Body of pancreas (tissue), 4 donors: ENCODE results near the gene PRRT2. TPM values are rescaled to one million over a fixed set of nuclear protein-coding genes. Genes with fewer than 3 reads are reported as not detected.
A peak's percentile ranks its signal among the peaks of the same experiment; 100 is the strongest.

Source experiments
- ATAC-seq: fragments of 150-250 bp; one replicate; pipeline ENCODE4 v1.9.1; 2016
- DNase-seq, 4 donors: peaks; one replicate each; pipeline ENCODE4 v3.0.0-alpha.2; 2019
- H3K27ac ChIP-seq, 4 donors: fragments of 200-600 bp; sonication (generic); 1 replicate in 3 of 4; 2 replicates in 1 of 4; pipeline versions ENCODE4 v1.5.1 to v1.6.1; 2016 to 2019; ENCODE audit warnings: mild to moderate bottlenecking in 1 of 4, mixed read lengths in 1 of 4, moderate library complexity in 1 of 4
- H3K27me3 ChIP-seq, 2 donors: fragments of 200-600 bp; sonication (generic); one replicate each; pipeline ENCODE4 v1.6.0; 2016; ENCODE audit warnings: mild to moderate bottlenecking in 1 of 2
- H3K36me3 ChIP-seq, 2 donors: fragments of 200-600 bp; sonication (generic); replicated peaks in 1 of 2; 2 replicates each; pipeline ENCODE4 v1.5.1; 2016; ENCODE audit warnings: low read depth in 2 of 2; ENCODE audit not compliant: insufficient read depth in 1 of 2
- H3K4me1 ChIP-seq: fragments of 200-600 bp; sonication (generic); one replicate; pipeline ENCODE4 v1.6.0; 2016
- H3K4me3 ChIP-seq, 2 donors: fragments of 200-600 bp; sonication (generic); 1 replicate in 1 of 2; 2 replicates in 1 of 2; pipeline ENCODE4 v1.5.1; 2016 to 2019
- H3K9me3 ChIP-seq, 3 donors: fragments of 200-600 bp; sonication (generic); 1 replicate in 2 of 3; 2 replicates in 1 of 3; pipeline ENCODE4 v1.5.1; 2016
- POLR2A ChIP-seq, 3 donors: fragments of 450-650 bp; IDR thresholded peaks; one replicate each; pipeline ENCODE4 v1.6.1; 2016; ENCODE audit warnings: antibody characterized with exemption in 3 of 3, mild to moderate bottlenecking in 2 of 3
- WGBS, 2 donors: methylation state at CpG; one replicate each; pipeline ENCODE4 v1.1.5; 2017; 5-methylcytosine and 5-hydroxymethylcytosine counted together
- intact Hi-C: fragments of 100-400 bp; cut with DNase I; formaldehyde crosslinking; loops from one replicate; pipeline ENCODE4 v1.15.1; 2023
- total RNA-seq, 2 donors: library from RNA; depleted of rRNA; stranded (reverse); fragments of >200 nt; gene quantifications; one replicate each; pipeline ENCODE4 v1.1.0, GENCODE V29; 2016
- TF ChIP-seq, protein P1 (sequence below), 7 experiments: fragments of 450-650 bp in 4 of 7; fragments of 200-600 bp in 3 of 7; sonication (generic) in 3 of 7; IDR thresholded peaks; one replicate each; pipeline ENCODE4 v1.5.1; 2016 to 2019; ENCODE audit warnings: antibody characterized with exemption in 7 of 7

The PRRT2 gene
- total RNA-seq, 2 donors from 2014 or later, result 1.0 TPM; not detected in 1

GRCh38 chr16:29850998-29851397 lies 39.0 kb downstream of the PRRT2 start:
- Histone ChIP-seq H3K36me3 (peaks cover 0 to 11% of the 10 kb centered on the region in 2 donors), H3K9me3 (no peaks in the 10 kb centered on the region), H3K27ac (no peak overlapping the region), H3K27me3 (no peaks in the 10 kb centered on the region), H3K4me1 (no peaks in the 10 kb centered on the region), H3K4me3 (no peak overlapping the region)
- intact Hi-C loops, result no loop called here
- 64 to 77% methylated on average over 3 of the region's 3 CpGs for WGBS, 2 donors
- DNase-seq (no peak), ATAC-seq (no peak)
- TF ChIP-seq POLR2A (IDR thresholded peaks at IDR 0.05), result no peak
- TF ChIP-seq, protein P1, sequence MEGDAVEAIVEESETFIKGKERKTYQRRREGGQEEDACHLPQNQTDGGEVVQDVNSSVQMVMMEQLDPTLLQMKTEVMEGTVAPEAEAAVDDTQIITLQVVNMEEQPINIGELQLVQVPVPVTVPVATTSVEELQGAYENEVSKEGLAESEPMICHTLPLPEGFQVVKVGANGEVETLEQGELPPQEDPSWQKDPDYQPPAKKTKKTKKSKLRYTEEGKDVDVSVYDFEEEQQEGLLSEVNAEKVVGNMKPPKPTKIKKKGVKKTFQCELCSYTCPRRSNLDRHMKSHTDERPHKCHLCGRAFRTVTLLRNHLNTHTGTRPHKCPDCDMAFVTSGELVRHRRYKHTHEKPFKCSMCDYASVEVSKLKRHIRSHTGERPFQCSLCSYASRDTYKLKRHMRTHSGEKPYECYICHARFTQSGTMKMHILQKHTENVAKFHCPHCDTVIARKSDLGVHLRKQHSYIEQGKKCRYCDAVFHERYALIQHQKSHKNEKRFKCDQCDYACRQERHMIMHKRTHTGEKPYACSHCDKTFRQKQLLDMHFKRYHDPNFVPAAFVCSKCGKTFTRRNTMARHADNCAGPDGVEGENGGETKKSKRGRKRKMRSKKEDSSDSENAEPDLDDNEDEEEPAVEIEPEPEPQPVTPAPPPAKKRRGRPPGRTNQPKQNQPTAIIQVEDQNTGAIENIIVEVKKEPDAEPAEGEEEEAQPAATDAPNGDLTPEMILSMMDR (IDR thresholded peaks at IDR 0.05), result no peak

DNA sequence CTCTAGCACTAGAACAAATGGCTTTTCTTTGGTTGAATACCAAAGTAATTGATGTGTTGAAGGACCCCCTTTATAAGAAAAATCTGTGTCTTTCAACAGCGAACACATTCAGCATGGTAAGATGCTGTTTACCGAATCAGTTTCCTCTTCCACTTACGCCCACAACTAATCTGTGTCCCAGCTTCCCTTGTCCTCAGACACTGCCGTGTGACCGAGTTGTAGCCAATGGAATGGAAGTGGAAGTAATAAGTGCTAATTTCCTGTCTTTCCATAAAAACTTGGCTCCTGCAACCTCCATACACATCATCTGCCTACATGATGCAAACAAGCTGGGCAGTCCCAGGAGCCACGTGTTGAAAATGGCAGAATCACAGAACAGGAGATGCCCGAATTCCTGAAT lies 40.7 kb downstream of the PRRT2 start:
- intact Hi-C loops, result no loop called here
- DNase-seq (peak in 1 of 4 donors; percentile 27), ATAC-seq (peak; percentile 38)
- no peak for TF ChIP-seq POLR2A (IDR thresholded peaks at IDR 0.05)
- TF ChIP-seq, protein P1 (IDR thresholded peaks at IDR 0.05), result no peak
- Histone ChIP-seq H3K36me3 (peaks cover 0 to under 1% of the 10 kb centered on the region in 2 donors), H3K27me3 (no peaks in the 10 kb centered on the region), H3K9me3 (no peaks in the 10 kb centered on the region), H3K4me1 (no peaks in the 10 kb centered on the region), H3K27ac (peak overlapping the region in 1 of 4 donors; percentile 34), H3K4me3 (no peak overlapping the region)
- WGBS, 2 donors, result 71 to 84% methylated on average over 7 of the region's 7 CpGs

GRCh38 chr16:29854520-29855100 lies 42.6 kb downstream of the PRRT2 start:
- WGBS, 2 donors, result 80 to 100% methylated on average over 5 of the region's 5 CpGs
- ATAC-seq, result no peak

DNA sequence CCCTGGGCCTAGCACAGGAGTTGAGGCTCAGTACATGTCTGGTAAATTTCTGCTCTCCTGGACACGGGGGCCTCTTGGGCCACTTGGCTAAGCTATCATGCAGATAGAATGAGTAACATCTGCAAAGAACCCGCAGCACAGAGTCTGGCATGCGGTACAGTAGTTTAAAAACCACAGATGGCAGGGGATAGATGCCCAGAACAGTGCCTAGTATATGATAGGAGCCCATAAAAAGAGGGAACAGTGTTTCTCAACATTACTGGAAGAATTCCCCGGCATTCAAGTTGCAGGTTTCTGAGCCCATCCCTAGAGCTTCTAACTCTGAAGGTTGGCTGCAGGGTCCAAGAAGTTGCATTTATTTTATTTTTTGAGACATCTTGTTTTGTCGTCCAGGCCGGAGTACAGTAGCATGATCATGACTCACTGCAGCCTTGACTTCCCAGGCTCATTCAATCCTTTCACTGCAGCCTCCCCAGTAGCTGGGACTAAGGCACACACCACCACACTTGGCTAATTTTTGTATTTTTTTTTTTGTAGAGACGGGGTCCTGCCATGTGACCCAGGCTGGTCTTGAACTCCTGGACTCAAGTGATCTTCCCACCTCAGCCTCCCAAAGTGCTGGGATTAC lies 45.3 kb downstream of the PRRT2 start:
- peaks cover 0 to 5% of the 10 kb centered on the region in 2 donors for H3K36me3 ChIP-seq
- no peaks in the 10 kb centered on the region for H3K9me3 ChIP-seq
- peaks cover 25% of the 10 kb centered on the region for H3K4me1 ChIP-seq
- no peak for DNase-seq
- intact Hi-C loops, result no loop called here
- H3K4me3 ChIP-seq, result no peak overlapping the region
- no peak overlapping the region for H3K27ac ChIP-seq
- ATAC-seq, result no peak
- 77 to 81% methylated on average over 7 of the region's 7 CpGs for WGBS, 2 donors
- TF ChIP-seq, protein P1 (IDR thresholded peaks at IDR 0.05), result no peak
- TF ChIP-seq POLR2A (IDR thresholded peaks at IDR 0.05), result no peak
- no peaks in the 10 kb centered on the region for H3K27me3 ChIP-seq

More at GRCh38 chr16:29854520-29855100, 42.6 kb downstream of the PRRT2 start:
- Histone ChIP-seq H3K4me1 (peaks cover 8% of the 10 kb centered on the region), H3K4me3 (no peak overlapping the region), H3K27me3 (no peaks in the 10 kb centered on the region), H3K27ac (no peak overlapping the region), H3K36me3 (peaks cover 0 to 5% of the 10 kb centered on the region in 2 donors), H3K9me3 (no peaks in the 10 kb centered on the region)
- intact Hi-C loops, result no loop called here
- DNase-seq, result no peak
- TF ChIP-seq, protein P1 (IDR thresholded peaks at IDR 0.05), result no peak
- TF ChIP-seq POLR2A (IDR thresholded peaks at IDR 0.05), result no peak
